Skin of body (tissue), 3 donors: Measurements from ENCODE around the gene RAB3B. TPM values are rescaled to one million over a fixed set of nuclear protein-coding genes. Genes with fewer than 3 reads are reported as not detected.
"Not testable (repeated sequence)": the region's sequence is repeated elsewhere in the genome, so short reads cannot be mapped to it uniquely, and the experiment has no call there.

Experiments
- DNase-seq: peaks from one replicate; lab custom pipeline; 2025; lab: John Stamatoyannopoulos, UW
- small RNA-seq: library from RNA; depleted of rRNA; stranded (forward); fragments of <200 nt; gene quantifications from one replicate; pipeline ENCODE3, GENCODE V24; 2014; ENCODE audit warnings: low replicate concordance
- total RNA-seq: library from RNA; depleted of rRNA; stranded (reverse); fragments of >200 nt; gene quantifications from one replicate; pipeline ENCODE4 v1.2.3, GENCODE V29; 2014

RAB3B gene
- total RNA-seq, 1 donor from 2014 or later = 1.9 TPM

GRCh38 chr1:51875291-51875772 lies 115.2 kb downstream of the RAB3B start:
- no peak for DNase-seq

- DNase-seq = not testable (repeated sequence)
These were observed 117.2 kb downstream of the RAB3B start for GRCh38 chr1:51873270-51873669.

- no peak for DNase-seq
These were observed 119.0 kb downstream of the RAB3B start for GRCh38 chr1:51871351-51871975.

GRCh38 chr1:51870603-51871350 lies 119.7 kb downstream of the RAB3B start:
- DNase-seq = no peak

DNA sequence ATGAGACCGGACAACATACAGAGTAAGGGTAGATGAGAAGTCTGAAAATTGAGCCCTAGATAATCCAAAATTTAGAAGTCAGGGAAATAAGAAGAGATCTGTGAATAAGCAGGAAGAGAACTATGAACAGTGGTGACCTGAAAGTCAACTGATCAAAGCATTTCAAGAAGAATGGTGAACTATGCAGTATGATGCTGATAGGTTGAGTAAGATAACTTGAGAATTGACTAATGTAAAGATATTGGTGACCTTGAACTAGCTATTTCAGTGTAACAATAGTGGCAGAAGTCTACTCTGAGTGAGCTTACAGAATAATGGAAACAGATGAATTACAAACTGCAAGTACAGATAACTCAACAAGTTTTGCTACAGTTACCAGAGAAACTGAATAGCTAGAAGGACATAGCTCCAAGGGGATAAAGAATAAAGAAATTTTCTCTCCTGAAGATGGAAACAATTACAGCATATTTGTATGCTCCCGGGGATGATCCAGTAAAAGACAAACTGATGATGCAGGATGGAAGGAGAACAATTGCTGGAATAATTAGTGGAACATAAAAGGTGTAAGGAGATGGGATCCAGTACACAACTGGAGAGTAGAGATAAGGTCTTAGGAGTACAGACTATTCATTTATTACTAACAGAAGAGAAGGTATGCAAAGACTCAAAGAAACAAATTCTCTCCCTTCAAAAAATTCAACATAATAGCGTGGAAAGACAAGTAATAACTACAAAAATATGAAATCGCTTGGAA lies 122.8 kb downstream of the RAB3B start:
- DNase-seq = no peak

DNA sequence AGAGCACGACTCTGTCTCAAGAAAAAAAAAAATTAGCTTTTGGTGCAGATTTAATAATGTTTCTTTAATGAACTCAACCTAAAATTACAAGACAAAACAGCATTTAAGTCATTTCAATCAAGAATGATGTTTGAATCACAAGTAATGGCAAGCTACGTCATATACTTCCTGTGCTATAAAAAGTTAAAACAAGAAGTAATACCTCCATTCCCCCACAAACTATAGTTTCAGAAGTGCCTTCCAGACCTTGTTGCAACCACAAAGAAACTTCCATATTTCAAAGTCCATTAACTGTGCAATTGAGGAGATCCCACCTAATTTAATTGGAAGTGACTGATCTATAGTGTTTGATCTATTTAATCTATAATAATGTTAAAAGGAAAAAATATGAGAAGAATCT lies 127.1 kb downstream of the RAB3B start:
- DNase-seq = no peak

- no peak for DNase-seq
These were observed 128.8 kb downstream of the RAB3B start for GRCh38 chr1:51861669-51862068.

DNA sequence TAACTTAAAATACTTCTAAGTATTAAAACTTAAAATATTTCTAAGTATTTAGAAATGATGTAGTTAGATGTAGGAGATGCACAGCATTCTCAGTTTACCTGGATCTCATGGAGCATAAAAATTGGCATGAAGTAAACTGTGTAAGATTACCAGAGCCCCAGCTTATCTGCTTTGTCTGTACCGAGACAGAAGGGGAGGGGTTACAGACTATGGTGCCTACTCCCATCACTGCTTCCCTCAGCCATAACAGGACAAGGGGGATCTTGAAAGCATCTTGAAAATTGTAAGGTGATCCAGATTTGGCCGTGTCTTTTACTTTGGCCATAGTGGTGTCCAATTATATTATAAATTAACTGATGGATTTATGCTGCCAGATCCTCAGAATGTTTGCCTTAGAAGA lies 130.8 kb downstream of the RAB3B start:
- DNase-seq = no peak

GRCh38 chr1:51859333-51859732 lies 131.2 kb downstream of the RAB3B start:
- no peak for DNase-seq

DNA sequence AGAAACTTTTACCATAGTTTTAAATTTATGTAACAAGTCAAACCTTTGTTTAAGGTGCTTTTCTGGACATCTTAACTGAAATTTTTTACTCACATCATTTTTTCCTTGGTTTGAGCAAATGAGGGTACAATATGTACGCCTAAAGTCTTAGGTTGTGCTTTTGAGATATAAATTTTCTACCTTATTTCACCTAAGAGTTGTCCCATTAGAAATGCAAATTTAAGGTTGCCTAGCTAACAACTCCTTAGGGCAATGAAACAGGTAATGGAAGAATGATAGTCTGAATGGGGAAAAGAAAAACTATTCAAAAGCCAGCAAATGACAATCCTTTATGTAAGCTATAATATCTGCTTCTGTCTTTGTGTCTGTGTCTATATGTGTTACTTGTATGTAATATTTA lies 131.6 kb downstream of the RAB3B start:
- no peak for DNase-seq

Small RNA genes lying within 50 kb of the gene (small RNA-seq; reads per million reads assigned to genes)
- not detected for gene RN7SL290P
- not detected for gene RNA5SP48

Other genes starting within 250 kb of the RAB3B start
- gene NRDC, start 112.0 kb downstream of the RAB3B start, total RNA-seq = 81.2 TPM
- gene KTI12, start 43.1 kb upstream of the RAB3B start, total RNA-seq = 4.2 TPM
- 14.9 TPM for gene TXNDC12, start 64.5 kb upstream of the RAB3B start, total RNA-seq
- gene BTF3L4, start 65.6 kb upstream of the RAB3B start, total RNA-seq = 40.2 TPM
- gene ZFYVE9, start 151.4 kb upstream of the RAB3B start, total RNA-seq = 41.0 TPM